Urinary bladder (tissue), 4 donors: ENCODE measurements around the gene CAMSAP1. TPM values are rescaled to one million over a fixed set of nuclear protein-coding genes. Genes with fewer than 3 reads are reported as not detected.

Experiments used
- DNase-seq: peaks from one replicate; pipeline ENCODE4 v3.0.0-alpha.2; 2015; ENCODE audit errors: extremely low spot score
- H3K27ac ChIP-seq: one replicate; pipeline ENCODE4 v1.5.1; 2013; ENCODE audit warnings: low read depth, mild to moderate bottlenecking, moderate library complexity
- H3K36me3 ChIP-seq: one replicate; pipeline ENCODE4 v1.6.1; 2013; ENCODE audit warnings: mild to moderate bottlenecking, moderate library complexity; ENCODE audit not compliant: insufficient read depth
- H3K4me1 ChIP-seq: one replicate; pipeline ENCODE4 v1.6.1; 2013; ENCODE audit warnings: mild to moderate bottlenecking, moderate library complexity; ENCODE audit not compliant: insufficient read depth
- H3K4me3 ChIP-seq: one replicate; pipeline ENCODE4 v1.5.1; 2013; ENCODE audit warnings: low read depth, low read length
- WGBS: extraction: QIAGEN DNeasy Blood & Tissue Kit; methylation state at CpG from one replicate; pipeline ENCODE4 v1.1.7; 2013; 5-methylcytosine and 5-hydroxymethylcytosine counted together
- polyA plus RNA-seq: library from polyadenylated mRNA; stranded (reverse); fragments of 200-250 nt; gene quantifications from one replicate; pipeline ENCODE4 v1.2.3, GENCODE V29; 2013
- total RNA-seq: library from RNA; depleted of rRNA; stranded (reverse); fragments of >200 nt; gene quantifications from one replicate; pipeline ENCODE4 v1.2.3, GENCODE V29; 2014
- donor health status: healthy with polysubstance abuse.
- donor health status: healthy.

CAMSAP1 gene
- total and polyA plus RNA-seq, 2 donors, result 14.9 to 27.9 TPM

DNA sequence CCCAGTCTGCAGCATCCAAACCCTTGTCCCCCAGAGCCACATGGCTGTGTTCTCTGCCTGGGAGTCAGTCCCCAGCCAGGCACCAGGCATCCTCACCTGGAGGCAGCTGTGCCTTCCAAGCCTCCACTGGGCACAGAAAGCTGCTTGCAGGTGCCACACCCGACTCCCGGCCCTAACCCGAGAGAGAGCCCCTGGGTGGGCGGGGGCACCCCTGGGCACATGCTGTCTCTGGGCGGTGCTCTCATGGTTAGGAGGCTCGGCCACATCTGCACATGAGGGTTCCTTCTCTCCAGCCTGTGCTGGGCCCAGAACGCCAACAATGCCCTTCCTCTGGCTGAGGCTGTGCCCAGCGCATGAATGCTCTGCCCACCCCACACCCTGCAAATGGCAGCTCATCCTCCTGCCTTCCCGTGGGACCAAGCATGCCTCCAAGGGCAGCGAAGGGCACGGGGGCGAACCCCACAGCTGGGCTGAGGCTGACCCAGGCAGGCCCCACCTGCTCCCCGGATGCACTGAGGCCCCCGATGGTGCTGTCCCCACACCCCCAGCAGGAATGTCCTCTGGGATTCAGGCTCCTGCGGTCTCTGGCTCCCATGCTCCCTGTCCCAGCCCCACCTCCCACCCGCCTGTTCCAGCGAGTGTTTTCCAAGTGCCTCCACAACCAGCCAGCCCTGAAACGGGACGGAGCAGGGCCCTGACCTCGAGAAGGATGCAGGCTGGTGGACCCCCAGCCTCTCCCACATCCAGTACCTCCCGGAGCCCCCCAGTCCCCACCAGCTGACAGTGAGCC lies 22.5 kb upstream of the CAMSAP1 start:
- Histone ChIP-seq H3K27ac (no peak overlapping the region), H3K36me3 (no peaks in the 10 kb centered on the region), H3K4me1 (no peaks in the 10 kb centered on the region), H3K4me3 (no peak overlapping the region)
- DNase-seq, result no peak
- 92% methylated on average over 21 of the region's 21 CpGs for WGBS

DNA sequence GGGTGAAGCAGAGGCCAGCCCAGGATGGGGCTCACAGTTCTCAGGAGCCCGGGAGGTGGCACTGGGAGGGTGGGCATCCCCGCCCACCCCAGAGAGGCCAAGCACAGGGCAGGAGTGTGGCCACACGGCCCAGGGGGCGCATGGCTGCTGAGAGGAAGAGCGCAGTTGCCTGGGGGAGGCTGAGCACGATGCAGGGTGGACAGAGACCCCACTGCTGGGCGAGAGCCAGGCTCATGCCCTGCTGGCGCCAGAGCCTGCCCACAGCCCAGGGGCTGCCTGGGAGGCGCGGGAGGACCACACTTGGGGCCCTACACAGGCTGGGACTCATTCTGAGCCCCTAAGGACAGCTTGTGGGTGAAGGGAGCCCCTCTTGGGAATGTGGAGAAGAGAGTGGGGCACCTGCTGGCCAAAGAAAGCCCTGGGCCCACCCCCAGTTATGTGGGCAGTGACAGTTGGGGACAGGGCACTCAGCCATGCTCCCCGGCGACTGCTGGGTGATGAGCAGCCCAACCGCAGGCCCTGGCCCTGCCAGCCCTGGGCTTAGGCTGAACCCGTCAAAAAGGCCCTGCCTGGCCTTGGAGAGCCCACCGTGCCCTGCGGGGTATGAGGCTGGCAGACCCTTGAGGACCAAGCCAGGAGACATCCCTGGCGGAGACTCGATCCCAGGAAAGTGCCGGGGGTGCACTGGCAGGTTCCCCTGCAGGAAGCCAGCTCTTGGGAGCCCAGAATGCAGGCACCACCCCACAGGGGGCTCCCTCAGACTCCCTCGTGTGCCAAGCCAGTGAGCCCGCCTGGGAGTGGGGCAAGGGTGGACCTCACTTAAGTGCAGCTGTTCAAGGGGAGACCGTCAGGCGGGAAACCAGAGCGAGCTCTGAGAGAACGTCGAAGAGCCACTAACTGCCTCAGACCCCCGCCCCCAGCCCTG lies 21.6 kb upstream of the CAMSAP1 start:
- 92% methylated on average over 27 of the region's 27 CpGs for WGBS
- H3K36me3 ChIP-seq, result no peaks in the 10 kb centered on the region
- no peak overlapping the region for H3K4me3 ChIP-seq
- H3K27ac ChIP-seq, result no peak overlapping the region
- no peaks in the 10 kb centered on the region for H3K4me1 ChIP-seq
- no peak for DNase-seq

DNA sequence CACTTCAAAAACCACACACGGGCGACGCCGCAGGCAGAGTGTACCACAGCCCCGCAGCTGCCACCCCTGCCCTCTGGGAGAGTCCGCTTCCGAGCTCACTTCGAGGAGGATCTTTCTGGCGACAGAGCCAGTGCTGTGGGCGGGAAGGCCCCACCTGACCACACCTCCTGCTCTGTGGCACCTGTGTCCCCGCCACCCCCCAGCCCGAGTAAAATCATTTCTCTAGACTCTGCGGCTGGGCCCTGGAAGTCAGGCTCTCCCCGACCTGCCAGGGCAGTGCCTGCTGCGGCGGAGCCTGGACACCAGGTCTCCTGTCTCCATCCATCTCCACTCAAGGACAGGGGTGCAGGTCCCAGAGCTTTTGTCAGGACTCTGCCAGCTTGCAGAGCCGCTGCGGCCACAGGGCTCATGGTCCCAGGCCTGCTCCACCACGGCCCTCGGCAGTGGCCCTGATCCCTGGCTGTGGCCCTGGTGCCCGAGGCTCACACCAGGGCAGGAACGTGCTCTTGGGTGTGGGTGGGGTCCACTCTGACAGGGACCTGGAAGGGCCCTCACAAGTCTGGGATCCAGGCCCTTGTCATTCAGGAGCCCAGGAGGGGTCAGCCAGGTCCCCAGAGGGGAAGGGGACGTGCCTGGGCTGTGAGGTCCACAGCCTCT lies 20.9 kb upstream of the CAMSAP1 start:
- Histone ChIP-seq H3K27ac (no peak overlapping the region), H3K4me3 (no peak overlapping the region), H3K36me3 (no peaks in the 10 kb centered on the region), H3K4me1 (no peaks in the 10 kb centered on the region)
- no peak for DNase-seq
- 96% methylated on average over 23 of the region's 23 CpGs for WGBS

DNA sequence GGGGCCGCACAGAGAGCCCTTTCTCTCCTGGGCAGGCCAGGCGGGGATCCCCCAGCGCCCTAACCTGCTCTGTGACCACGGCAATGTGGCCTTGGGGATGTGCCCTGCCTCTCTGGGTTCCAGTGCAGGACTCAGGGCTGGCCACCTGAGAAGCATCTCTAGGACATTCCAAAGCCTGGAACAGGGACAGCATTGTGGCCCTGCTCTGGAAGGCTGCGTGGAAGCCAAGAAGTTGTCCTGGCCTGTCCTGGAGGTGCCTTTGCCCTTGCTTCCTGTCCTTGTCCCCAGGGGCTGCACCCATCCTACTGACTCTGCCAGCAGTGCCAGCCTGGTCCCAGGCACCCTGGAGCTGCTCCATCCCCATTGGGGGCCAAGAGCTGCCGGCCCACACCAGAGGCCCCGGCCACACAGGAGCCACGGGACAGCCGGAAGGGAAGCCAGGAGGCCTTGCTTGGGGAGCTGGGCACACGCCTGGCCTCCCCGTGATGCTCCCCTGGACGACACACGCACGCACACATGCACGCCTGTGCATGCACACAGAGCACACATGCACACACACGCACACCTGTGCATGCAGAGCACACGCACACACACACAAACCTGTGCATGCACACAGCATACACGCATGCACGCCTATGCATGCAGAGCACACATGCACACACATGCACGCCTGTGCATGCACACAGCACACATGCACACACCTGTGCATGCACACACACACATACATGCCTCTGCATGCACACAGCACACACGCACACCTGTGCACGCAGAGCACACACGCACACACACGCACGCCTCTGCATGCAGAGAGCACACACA lies 20.1 kb upstream of the CAMSAP1 start:
- Histone ChIP-seq H3K27ac (no peak overlapping the region), H3K4me1 (no peaks in the 10 kb centered on the region), H3K4me3 (no peak overlapping the region), H3K36me3 (no peaks in the 10 kb centered on the region)
- WGBS, result 91% methylated on average over 25 of the region's 25 CpGs
- no peak for DNase-seq

DNA sequence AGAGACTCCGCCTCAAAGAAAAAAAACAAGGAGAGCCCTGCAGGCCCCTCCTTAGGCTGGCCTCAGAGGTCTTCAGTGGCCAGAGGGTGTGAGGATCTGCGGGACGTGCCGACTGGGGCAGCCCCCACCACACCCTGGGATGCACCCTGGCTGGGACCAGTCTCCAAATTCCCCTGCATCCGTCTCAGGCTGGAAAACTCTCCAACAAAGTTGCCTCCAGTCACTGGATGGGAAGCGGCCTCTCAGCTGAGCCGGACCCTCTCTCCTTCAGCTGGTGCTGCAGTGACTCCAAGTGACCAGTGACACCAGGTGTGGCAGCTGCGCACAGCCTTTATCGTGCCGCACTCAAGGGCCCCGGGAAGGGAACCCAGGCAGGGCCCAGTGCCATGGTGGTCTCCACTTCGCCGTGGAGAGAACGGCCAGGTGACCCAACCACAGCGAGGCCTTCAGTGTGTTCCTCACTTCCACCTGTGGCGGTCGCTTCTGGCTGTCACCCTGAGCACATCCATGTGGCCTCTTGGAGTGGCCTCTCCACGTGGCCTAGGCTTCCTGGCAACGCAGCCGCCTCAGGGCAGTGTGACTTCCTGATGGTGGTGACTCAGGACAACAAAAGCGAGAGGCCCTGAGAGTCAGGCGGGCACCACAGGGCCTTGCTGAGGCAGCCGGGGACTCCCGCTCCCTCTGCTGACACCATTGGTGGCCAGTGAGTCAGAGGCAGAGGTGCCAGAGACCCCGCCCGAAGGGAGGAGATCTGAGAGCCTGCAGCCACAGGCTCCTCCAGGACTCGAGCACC lies 19.3 kb upstream of the CAMSAP1 start:
- no peak for DNase-seq
- Histone ChIP-seq H3K27ac (no peak overlapping the region), H3K4me1 (no peaks in the 10 kb centered on the region), H3K4me3 (no peak overlapping the region), H3K36me3 (no peaks in the 10 kb centered on the region)
- 80% methylated on average over 27 of the region's 27 CpGs for WGBS

DNA sequence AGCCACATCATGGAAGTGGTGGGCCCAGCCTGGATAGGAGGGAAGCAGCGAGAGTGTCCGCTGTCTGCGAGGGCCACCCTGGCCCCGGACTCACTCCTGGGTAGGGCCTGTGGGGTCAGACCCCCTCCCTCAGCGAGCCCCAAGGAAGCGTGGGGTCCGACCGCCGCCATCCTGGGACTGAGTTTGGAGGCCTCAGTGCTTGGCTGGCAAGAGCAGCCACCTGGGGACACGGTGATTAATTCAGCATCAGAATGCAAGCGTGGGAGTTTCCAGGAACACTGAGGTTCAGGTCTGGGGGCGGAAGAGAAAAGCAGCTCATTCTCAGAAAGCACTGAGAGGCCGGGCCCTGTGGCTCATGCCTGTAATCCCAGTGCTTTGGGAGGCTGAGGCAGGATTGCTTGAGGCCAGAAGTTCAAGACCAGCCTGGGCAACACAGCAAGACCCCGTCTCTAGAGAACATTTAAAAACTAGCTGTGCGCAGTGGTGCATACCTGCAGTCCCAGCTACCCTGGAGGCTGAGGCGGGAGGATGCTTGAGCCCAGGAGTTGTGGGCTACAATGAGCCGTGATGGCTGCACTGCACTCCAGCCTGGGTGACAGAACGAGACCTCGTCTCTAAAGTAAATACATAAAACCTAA lies 18.3 kb upstream of the CAMSAP1 start:
- whole genome bisulfite sequencing, result 91% methylated on average over 19 of the region's 19 CpGs
- no peaks in the 10 kb centered on the region for H3K36me3 ChIP-seq
- no peak for DNase-seq
- H3K4me1 ChIP-seq, result no peaks in the 10 kb centered on the region
- H3K27ac ChIP-seq, result no peak overlapping the region
- no peak overlapping the region for H3K4me3 ChIP-seq

DNA sequence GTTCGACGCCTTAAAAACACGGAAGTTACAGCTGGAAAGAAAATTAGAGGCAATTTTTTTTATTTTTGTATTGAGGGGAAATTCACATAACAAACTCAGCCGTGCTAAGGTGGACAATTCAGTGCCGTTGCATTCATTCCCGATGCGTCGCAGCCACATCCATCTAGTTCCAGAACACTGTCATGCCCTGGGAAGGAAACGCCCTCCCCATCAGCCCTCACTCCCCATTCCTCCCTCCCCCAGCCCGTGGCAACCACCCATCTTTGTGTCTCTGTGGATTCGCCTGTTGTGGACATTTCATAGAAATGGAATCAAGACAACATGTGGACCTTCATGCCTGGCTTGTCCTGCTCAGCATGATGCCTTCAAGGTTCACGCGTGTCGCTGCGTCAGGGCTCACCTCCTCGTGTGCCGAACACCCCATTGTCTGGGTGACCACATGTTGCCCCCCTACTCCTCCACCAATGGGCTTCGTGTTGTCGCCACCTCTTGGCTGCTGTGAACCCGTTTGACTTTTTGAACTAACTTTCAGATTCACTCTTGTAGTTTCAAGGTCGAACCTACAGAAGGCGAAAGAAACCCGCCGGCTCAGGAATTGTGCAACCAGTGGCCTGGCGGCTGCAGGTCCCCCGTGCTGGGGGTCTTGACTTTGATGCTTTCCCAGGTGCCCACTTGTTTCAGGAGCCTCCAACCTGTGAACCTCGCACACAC lies 17.4 kb upstream of the CAMSAP1 start:
- no peak overlapping the region for H3K4me3 ChIP-seq
- H3K36me3 ChIP-seq, result no peaks in the 10 kb centered on the region
- WGBS, result 86% methylated on average over 27 of the region's 27 CpGs
- no peak for DNase-seq
- no peaks in the 10 kb centered on the region for H3K4me1 ChIP-seq
- no peak overlapping the region for H3K27ac ChIP-seq

DNA sequence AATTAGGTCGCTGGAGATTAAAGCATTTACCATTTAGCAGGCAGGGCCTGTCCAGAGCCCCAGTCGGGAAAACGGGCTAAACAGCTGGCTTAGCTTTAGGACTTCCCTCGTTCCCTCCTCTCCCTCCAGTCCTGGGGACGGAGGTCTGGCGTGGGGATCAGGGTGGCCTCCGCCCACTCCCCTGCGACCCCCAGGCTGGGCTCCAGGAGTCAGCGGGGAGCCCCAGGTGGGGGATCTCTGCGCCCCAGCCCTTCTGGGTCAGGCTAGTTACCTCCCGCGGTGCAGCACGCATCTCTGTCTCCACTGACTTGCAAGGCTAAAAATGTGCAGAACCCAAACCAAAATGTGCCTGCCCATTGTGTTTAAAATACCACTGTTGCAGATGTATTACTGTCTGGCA lies 16.2 kb upstream of the CAMSAP1 start:
- H3K36me3 ChIP-seq, result no peaks in the 10 kb centered on the region
- WGBS, result 90% methylated on average over 13 of the region's 13 CpGs
- H3K27ac ChIP-seq, result no peak overlapping the region
- DNase-seq, result no peak
- no peaks in the 10 kb centered on the region for H3K4me1 ChIP-seq
- H3K4me3 ChIP-seq, result no peak overlapping the region

DNA sequence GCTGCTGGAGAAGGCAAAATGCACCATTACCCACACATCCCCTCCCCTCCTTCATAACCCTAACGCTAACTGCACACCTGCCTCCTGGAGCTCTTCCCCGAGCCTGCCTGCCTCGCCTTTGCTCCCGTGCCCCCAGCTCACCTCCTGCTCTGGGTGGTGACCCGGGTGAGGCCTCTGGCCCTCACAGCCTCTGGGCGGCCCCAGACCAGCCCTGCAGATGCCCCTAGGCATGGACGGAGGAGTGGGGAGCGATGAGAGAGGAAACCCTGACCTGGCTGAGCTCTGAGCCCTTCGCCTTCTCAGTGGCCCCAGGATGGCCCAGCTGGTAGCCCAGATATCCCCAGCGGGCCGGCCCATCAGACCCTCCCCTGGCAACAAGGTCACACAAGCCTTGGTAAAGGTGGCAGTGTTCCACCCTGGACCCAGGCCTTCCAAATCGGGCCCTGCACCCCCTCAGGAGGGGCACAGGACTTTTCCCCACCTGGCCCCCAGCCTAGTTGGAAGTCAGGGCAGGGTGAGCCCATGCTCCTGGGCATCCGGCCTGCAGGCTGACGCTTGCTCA lies 14.5 kb upstream of the CAMSAP1 start:
- H3K36me3 ChIP-seq, result no peaks in the 10 kb centered on the region
- 86% methylated on average over 14 of the region's 14 CpGs for WGBS
- no peak overlapping the region for H3K4me3 ChIP-seq
- no peak for DNase-seq
- no peak overlapping the region for H3K27ac ChIP-seq
- H3K4me1 ChIP-seq, result no peaks in the 10 kb centered on the region

DNA sequence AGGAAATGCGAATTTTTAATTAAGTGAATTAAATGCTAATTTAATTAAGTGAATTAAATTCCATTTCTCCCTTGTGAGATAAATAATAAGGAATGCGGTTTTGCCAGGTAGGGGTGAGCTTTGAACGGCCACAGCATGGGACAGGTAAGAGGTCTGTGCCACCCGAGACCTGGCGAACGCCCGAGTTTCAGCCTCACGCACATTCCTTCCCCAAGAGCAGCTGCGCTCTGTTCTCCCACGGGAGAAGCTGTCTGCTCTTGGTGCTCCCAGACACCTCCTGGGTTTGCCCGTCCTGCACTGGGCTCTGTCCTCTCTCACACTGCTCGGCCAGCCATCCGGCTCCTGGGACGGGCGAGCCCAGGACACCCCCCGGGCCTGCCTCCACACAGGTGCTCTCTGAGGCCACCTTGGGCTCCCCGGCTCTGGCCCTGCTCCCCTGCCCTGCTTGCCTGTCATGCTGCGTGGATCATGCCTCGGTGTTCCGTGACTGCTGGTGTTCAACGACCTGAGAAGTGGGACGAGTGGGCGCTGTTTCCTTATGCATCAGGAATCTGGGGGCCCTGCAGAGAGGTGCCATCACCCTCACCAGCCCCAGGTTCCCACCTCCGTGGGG lies 13.7 kb upstream of the CAMSAP1 start:
- H3K4me1 ChIP-seq, result no peaks in the 10 kb centered on the region
- no peaks in the 10 kb centered on the region for H3K36me3 ChIP-seq
- H3K27ac ChIP-seq, result no peak overlapping the region
- WGBS, result 79% methylated on average over 24 of the region's 24 CpGs
- DNase-seq, result no peak
- no peak overlapping the region for H3K4me3 ChIP-seq

DNA sequence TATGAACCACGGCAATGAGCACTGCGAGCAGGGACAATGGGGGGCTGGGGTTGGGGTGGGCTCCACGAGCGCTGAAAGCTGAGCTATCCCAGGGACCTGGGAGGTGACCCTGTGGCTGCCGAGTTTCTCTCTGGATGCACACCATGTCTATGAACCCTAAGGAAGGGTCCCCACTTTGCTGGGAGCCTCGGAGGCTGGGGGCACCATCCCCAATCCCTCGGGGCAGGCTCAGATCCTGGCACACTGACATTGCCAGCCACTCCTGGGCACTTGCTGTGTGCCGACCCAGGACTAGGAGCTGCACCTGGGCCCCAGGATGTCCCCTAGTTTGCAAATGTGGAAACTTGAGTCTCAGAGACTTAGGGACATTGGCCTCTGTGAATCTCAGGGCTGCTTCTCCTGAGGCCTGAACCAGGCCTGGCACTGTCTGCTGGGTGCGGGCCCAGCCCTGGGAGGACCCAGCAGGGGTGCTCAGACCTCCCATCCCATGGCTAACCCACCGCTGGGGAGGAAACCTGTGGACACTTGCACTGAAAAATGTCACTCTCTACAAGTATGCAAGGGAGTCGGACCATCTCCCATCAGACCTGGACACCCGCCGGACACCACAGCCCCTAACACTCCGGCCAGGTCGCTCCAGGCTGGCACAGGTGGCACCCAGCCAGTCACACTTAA lies 13.0 kb upstream of the CAMSAP1 start:
- H3K4me3 ChIP-seq, result no peak overlapping the region
- H3K4me1 ChIP-seq, result no peaks in the 10 kb centered on the region
- H3K27ac ChIP-seq, result no peak overlapping the region
- no peak for DNase-seq
- H3K36me3 ChIP-seq, result peaks cover 1% of the 10 kb centered on the region
- 93% methylated on average over 15 of the region's 15 CpGs for WGBS
